DMS114 treated with DMSO at 0.1 percent for 48 hours (cell line): ENCODE results near the gene RP9.

Experiments used
- DNase-seq: peaks from one replicate; lab custom pipeline; 2025; ENCODE audit not compliant: unreplicated experiment; lab: John Stamatoyannopoulos, UW

RP9 gene, protein sequence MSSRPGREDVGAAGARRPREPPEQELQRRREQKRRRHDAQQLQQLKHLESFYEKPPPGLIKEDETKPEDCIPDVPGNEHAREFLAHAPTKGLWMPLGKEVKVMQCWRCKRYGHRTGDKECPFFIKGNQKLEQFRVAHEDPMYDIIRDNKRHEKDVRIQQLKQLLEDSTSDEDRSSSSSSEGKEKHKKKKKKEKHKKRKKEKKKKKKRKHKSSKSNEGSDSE

GRCh38 chr7:33109005-33109757 lies at the start of gene RP9:
Gene RP9 (minus strand): TSS chr7:33109404. CDS start chr7:33109372, 32 bp downstream.
- peak; percentile 60 for DNase-seq

DNA sequence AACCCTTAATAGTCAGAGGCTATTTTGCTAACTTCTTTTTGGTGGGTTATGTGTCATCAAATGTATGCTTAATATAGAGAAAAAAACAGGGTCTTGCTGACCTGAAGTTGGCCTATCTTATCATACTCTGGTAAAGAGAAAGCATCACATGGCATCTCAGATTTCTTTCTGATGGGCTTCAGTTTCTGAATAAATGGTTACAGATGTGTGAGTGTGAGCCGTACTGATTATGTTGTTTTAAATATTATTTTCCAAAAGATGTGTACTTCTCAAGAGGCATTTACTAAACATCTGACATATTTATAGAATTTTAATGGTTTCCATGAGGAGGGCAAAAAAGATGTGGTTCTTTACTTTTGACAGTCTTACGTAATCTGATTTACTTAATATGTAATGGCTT lies 48.6 kb upstream of the RP9 start:
- no peak for DNase-seq

DNA sequence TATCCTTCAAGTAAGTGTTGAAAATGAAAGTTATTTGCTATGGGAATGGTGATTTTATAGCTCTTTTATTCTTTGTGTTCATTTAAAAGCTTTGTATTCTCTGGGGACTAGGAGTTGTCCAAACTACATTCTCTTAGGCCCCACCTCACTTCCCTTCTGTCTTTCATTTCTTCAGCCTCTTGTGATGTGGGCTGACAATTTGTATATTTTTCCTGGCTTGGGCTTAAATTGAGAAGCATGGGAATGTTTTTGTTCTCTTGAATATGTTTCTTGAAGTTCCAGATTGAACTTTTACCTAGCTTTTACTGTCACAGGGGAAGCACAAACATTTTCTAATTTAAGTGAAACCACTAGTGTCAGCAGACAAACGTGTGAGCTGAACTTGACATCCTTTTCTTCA lies 48.1 kb upstream of the RP9 start:
- DNase-seq, result no peak

DNA sequence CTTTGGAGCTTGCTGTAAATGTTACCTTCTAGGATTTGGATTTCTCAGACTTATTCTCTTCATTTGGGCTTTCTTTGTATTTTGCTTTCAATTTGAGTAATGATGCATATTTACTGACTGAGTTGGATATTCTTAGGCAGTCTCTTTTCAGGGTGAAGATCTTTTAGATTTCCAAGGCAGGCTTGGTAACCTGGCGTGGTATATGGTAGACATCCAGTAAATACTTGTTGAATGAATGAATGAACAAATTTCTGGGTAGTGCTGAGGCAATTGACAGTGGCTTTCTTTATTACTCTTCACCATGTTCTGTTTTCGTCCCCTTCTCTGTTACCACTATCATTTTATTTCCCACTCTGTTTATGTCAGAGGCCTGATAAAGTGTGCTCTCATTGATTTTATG lies 47.2 kb upstream of the RP9 start:
- no peak for DNase-seq

- no peak for DNase-seq
Observed at GRCh38 chr7:33155811-33156210, 46.6 kb upstream of the RP9 start.

DNA sequence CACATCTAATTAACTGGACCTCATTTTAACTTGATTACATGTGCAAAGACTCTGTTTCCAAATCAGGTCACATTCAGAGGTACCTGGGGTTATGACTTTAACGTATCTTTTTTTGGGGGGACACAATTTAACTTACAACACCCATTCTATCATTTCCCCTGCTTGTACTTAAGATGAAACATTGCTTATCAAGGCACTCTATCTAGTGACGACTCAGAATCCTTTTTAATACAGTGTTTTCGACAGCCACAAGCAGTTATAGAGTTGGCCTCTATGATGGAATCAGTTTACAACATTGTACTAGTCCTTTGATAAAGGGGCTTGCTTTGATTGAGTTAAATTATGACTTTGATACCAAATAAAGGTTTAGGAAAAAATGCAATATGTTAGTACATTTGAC lies 42.9 kb upstream of the RP9 start:
- DNase-seq, result no peak

- DNase-seq, result no peak
Observed at GRCh38 chr7:33145156-33145555, 36.0 kb upstream of the RP9 start.

- no peak for DNase-seq
Observed at GRCh38 chr7:33143996-33144718, 35.0 kb upstream of the RP9 start.

- no peak for DNase-seq
Observed at GRCh38 chr7:33142585-33142984, 33.4 kb upstream of the RP9 start.

GRCh38 chr7:33137103-33137502 lies 27.9 kb upstream of the RP9 start:
- no peak for DNase-seq

DNA sequence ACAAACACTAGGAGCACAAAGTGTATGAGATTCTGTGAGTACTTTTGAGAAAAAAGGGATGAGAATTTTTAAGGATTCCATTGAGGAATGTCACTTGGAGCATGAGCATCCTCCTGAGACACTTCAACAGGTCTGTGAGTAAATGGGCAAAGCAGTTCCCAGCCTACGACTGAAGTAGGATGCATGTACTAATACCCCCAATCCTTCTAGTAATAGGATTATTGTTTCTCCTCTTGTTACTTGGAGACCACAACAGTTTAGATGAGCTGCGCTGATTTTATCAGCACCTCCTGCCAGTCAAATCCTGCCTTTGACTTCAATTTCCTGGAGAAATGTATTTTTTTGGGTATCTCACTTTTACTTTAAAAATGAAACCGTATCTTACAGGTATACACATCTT lies 21.0 kb upstream of the RP9 start:
- DNase-seq, result no peak

GRCh38 chr7:33129806-33130153 lies 20.6 kb upstream of the RP9 start:
- no peak for DNase-seq

GRCh38 chr7:33128990-33129805 lies 20.0 kb upstream of the RP9 start, which contains the start of gene BBS9:
Gene BBS9 (plus strand): TSS chr7:33129564. CDS start chr7:33146253, 16,689 bp downstream.
- DNase-seq, result peak; percentile 93

DNA sequence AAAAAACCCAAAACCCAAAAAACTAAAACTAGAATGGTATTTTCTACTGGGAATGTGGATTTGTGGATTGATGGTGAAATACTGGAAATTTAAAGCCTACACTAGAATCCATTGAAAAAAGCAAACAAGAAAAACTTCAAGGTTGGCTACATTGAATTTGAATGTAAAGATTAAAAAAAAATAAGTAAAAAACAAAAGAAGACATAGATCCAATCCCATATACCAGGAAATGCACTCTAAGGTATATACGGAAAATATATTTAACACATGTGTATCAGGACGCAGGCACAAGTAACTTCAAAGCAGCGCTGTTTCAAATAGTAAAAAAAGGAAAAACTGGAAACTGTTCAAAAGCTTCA lies 19.4 kb upstream of the RP9 start:
- DNase-seq, result no peak

DNA sequence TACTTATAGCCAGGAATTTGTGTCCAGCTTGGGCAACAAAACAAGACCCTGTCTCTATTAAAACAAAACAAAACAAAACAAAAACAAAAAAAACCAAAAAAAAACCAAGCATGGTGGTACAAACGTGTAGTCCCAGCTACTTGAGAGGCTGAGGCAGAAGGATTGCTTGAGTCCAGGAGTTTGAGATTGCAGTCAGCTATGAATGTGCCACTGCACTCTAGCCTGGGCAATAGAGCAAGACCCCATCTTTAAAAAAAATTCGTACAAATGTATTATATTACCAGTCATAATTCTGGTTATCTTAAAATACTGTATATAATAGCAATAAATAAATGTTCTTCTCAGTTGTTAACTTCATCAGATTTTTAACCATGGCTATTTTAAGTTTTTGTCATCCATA lies 17.9 kb upstream of the RP9 start:
- no peak for DNase-seq

- DNase-seq, result no peak
Observed at GRCh38 chr7:33118383-33118782, 9.2 kb upstream of the RP9 start.

GRCh38 chr7:33114976-33115375 lies 5.8 kb upstream of the RP9 start:
- no peak for DNase-seq

GRCh38 chr7:33111614-33112013 lies 2.4 kb upstream of the RP9 start:
- no peak for DNase-seq

- DNase-seq, result peak; percentile 32
Observed at GRCh38 chr7:33109758-33110238, 594 bp upstream of the RP9 start.

GRCh38 chr7:33108554-33109004 lies 625 bp downstream of the RP9 start:
- no peak for DNase-seq
